GM23338 (cell line): ENCODE data around the gene TTC28. TPM values are rescaled to one million over a fixed set of nuclear protein-coding genes. Genes with fewer than 3 reads are reported as not detected.

Source experiments
- ATAC-seq: fragments of 200-7000 bp; cut with Tn5 transposase; 3 replicates; pipeline ENCODE4 v1.9.1; 2020
- DNase-seq: peaks from one replicate; pipeline ENCODE4 v3.0.0-alpha.2; 2015; ENCODE audit warnings: low spot score
- H2AFZ ChIP-seq: fragments of 200-600 bp; sonication (generic); 2 replicates; pipeline ENCODE4 v1.8.0; 2016; ENCODE audit warnings: antibody characterized with exemption, mild to moderate bottlenecking, moderate library complexity
- H3F3A ChIP-seq: fragments of 200-600 bp; sonication (generic); replicated peaks from 2 replicates; pipeline ENCODE4 v1.8.0; 2017; ENCODE audit warnings: antibody characterized with exemption, mixed run types, low read depth
- H3K27ac ChIP-seq: fragments of 200-600 bp; sonication (generic); 2 replicates; pipeline ENCODE4 v1.6.1; 2016; ENCODE audit warnings: low read depth
- H3K27me3 ChIP-seq: fragments of 200-600 bp; sonication (generic); 2 replicates; pipeline ENCODE4 v1.8.0; 2016; ENCODE audit warnings: mild to moderate bottlenecking, mixed run types, moderate library complexity; ENCODE audit not compliant: insufficient read depth
- H3K36me3 ChIP-seq: fragments of 200-600 bp; sonication (generic); 2 replicates; pipeline ENCODE4 v1.8.0; 2016; ENCODE audit warnings: mild to moderate bottlenecking; ENCODE audit not compliant: insufficient read depth
- H3K4me1 ChIP-seq: fragments of 200-600 bp; sonication (generic); 2 replicates; pipeline ENCODE4 v1.8.0; 2016; ENCODE audit warnings: mild to moderate bottlenecking, moderate library complexity; ENCODE audit not compliant: insufficient read depth
- H3K4me2 ChIP-seq: fragments of 200-600 bp; sonication (generic); 2 replicates; pipeline ENCODE4 v1.7.1; 2017; ENCODE audit warnings: mixed run types
- H3K4me3 ChIP-seq: fragments of 200-600 bp; sonication (generic); 2 replicates; pipeline ENCODE4 v1.6.1; 2016; ENCODE audit warnings: mixed run types
- H3K79me2 ChIP-seq: fragments of 200-600 bp; sonication (generic); replicated peaks from 2 replicates; pipeline ENCODE4 v1.8.0; 2017; ENCODE audit warnings: mild to moderate bottlenecking; ENCODE audit not compliant: insufficient read depth
- H3K9me2 ChIP-seq: fragments of 200-600 bp; sonication (generic); 2 replicates; pipeline ENCODE4 v1.8.0; 2017; ENCODE audit not compliant: insufficient read depth
- H4K20me1 ChIP-seq: fragments of 200-600 bp; sonication (generic); replicated peaks from 2 replicates; pipeline ENCODE4 v1.8.0; 2017; ENCODE audit warnings: mild to moderate bottlenecking; ENCODE audit not compliant: insufficient read depth
- H3K27ac Mint-ChIP-seq: 2 replicates; pipeline ENCODE4 v1.8.0; 2020; ENCODE audit warnings: inconsistent platforms, mild to moderate bottlenecking, moderate library complexity, mixed read lengths
- H3K27me3 Mint-ChIP-seq: 3 replicates; pipeline ENCODE4 v1.8.0; 2022; ENCODE audit warnings: low read depth, mild to moderate bottlenecking, moderate library complexity, mixed read lengths, inconsistent platforms; ENCODE audit not compliant: insufficient read depth, poor library complexity
- H3K36me3 Mint-ChIP-seq: 3 replicates; pipeline ENCODE4 v1.8.0; 2021; ENCODE audit warnings: low read depth, mild to moderate bottlenecking, inconsistent platforms, moderate library complexity, mixed read lengths
- H3K4me1 Mint-ChIP-seq: 3 replicates; pipeline ENCODE4 v1.8.0; 2020; ENCODE audit warnings: mild to moderate bottlenecking, inconsistent platforms, mixed read lengths
- H3K4me3 Mint-ChIP-seq: 3 replicates; pipeline ENCODE4 v1.8.0; 2021; ENCODE audit warnings: moderate library complexity, mild to moderate bottlenecking, inconsistent platforms, mixed read lengths
- H3K9me3 Mint-ChIP-seq: 3 replicates; pipeline ENCODE4 v1.8.0; 2020; ENCODE audit warnings: moderate library complexity, mild to moderate bottlenecking, inconsistent platforms, mixed read lengths
- CREB1 ChIP-seq: fragments of 250-450 bp; sonication (Bioruptor Pico); IDR thresholded peaks from 2 replicates; pipeline ENCODE4 v1.5.0; 2020; ENCODE audit warnings: low read depth, mild to moderate bottlenecking, moderate library complexity
- EZH2 ChIP-seq: fragments of 200-600 bp; sonication (generic); IDR thresholded peaks from one replicate; pipeline ENCODE4 v1.8.0; 2017; ENCODE audit warnings: antibody characterized with exemption, mild to moderate bottlenecking, low read depth; ENCODE audit not compliant: unreplicated experiment
- EZH2phosphoT487 ChIP-seq: fragments of 200-600 bp; sonication (generic); IDR thresholded peaks from one replicate; pipeline ENCODE4 v1.8.1; 2018; ENCODE audit warnings: antibody characterized with exemption; ENCODE audit not compliant: unreplicated experiment
- JUNB ChIP-seq: IDR thresholded peaks from one replicate; pipeline ENCODE4 v1.6.1; 2016; ENCODE audit warnings: antibody characterized with exemption; ENCODE audit not compliant: unreplicated experiment
- NANOG ChIP-seq: IDR thresholded peaks from 2 replicates; pipeline ENCODE4 v1.6.1; 2016; ENCODE audit warnings: antibody characterized with exemption, borderline replicate concordance
- POLR2AphosphoS5 ChIP-seq: IDR thresholded peaks from 2 replicates; pipeline ENCODE4 v1.6.1; 2016; ENCODE audit warnings: antibody characterized with exemption, low read depth
- STAT1 ChIP-seq: IDR thresholded peaks from one replicate; pipeline ENCODE4 v1.6.1; 2016; ENCODE audit warnings: antibody characterized with exemption; ENCODE audit not compliant: unreplicated experiment
- ZNF114 ChIP-seq: fragments of 250-450 bp; sonication (Bioruptor Pico); IDR thresholded peaks from 2 replicates; pipeline ENCODE4 v1.5.0; 2020; ENCODE audit warnings: mild to moderate bottlenecking, moderate library complexity
- ZNF331 ChIP-seq: fragments of 250-450 bp; sonication (Bioruptor Pico); IDR thresholded peaks from 2 replicates; pipeline ENCODE4 v1.5.0; 2020; ENCODE audit warnings: low read depth, mild to moderate bottlenecking, moderate library complexity
- polyA plus RNA-seq: library from polyadenylated mRNA; unstranded; fragments of >200 nt; fragmentation: Nextera tagmentation; extraction: Ambion mirVana; gene quantifications from 2 replicates; pipeline ENCODE4 v1.2.1, GENCODE V29; 2016
- total RNA-seq: library from RNA; depleted of rRNA; stranded (reverse); fragments of >200 nt; shearing (Covaris generic); gene quantifications from 2 replicates; pipeline ENCODE4 v1.2.3, GENCODE V29; 2014
- TF ChIP-seq, protein P1 (sequence below), 2 experiments: fragments of 200-600 bp in 1 of 2; sonication (generic) in 1 of 2; conservative IDR thresholded peaks; 2 replicates each; pipeline versions ENCODE4 v1.5.1 to v1.6.1; 2016 to 2017; ENCODE audit warnings: antibody characterized with exemption in 2 of 2, low read depth in 2 of 2, mild to moderate bottlenecking in 2 of 2, moderate library complexity in 1 of 2
- TF ChIP-seq, protein P2 (sequence below): IDR thresholded peaks from 2 replicates; pipeline ENCODE4 v1.6.1; 2016; ENCODE audit warnings: antibody characterized with exemption
- TF ChIP-seq, protein P3 (sequence below): IDR thresholded peaks from one replicate; pipeline ENCODE4 v1.6.1; 2018; ENCODE audit warnings: antibody characterized with exemption; ENCODE audit not compliant: unreplicated experiment
- TF ChIP-seq, protein P4 (sequence below): fragments of 250-450 bp; sonication (Bioruptor Pico); IDR thresholded peaks from 2 replicates; pipeline ENCODE4 v1.5.0; 2020; ENCODE audit warnings: mild to moderate bottlenecking, moderate library complexity

TTC28 gene
- total and polyA plus RNA-seq, 2 experiments from 2014 or later, result 4.5 to 16.1 TPM

DNA sequence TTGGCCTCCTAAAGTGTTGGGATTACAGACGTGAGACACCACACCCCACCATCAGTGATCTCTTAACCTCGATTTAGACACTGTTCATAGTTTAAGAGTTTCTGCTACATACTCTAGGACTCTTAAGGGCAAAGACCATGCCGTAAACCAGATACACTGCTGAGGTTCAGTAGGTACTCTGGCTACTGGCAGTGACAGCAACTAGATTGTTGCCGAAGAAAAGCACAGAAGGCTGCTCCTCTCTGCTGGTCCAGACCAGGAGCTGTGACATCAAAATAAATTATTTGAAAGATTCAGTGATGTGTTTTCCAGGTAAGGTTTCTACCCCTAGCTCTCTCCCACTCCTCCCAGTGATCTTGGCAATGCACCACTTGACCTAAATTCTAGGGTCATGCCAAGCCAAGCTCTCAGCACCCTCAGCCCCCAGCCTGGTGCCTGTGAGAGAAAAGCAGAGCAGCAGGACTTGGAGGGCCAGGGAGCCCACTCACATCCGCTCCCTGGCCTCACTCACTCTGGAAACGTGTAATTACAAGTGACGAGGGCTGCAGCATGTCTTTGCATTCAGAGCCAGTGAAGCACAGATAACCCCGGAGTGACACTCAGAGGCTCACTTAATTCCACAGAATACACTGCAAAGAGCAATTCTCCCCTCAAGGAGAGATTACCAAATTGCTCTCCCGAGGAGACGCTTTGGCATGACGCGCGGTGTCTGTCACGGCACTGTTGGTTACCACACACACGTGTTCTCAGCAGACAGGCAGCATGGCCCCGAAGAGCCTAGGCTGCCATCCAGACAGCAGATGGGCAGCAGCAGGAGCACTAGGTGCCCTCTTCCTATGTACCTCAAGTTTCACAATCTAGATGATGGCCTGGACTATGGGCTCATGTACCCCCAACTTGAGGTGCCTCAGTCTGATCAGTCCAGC lies 663.7 kb downstream of the TTC28 start:
- no peak overlapping the region for H2AFZ ChIP-seq
- Mint-ChIP-seq H3K27me3 (peaks cover 7% of the 10 kb centered on the region), H3K27ac (no peak overlapping the region; the same call in 1 of the 2 replicates), H3K9me3 (no peaks in the 10 kb centered on the region; the same call in 2 of the 3 replicates), H3K4me1 (peaks cover 13% of the 10 kb centered on the region), H3K36me3 (no peaks in the 10 kb centered on the region), H3K4me3 (no peak overlapping the region)
- H3F3A ChIP-seq, result no peaks in the 10 kb centered on the region
- H3K27ac ChIP-seq, result no peak overlapping the region
- H3K79me2 ChIP-seq, result no peaks in the 10 kb centered on the region
- DNase-seq (no peak), ATAC-seq (no peak)
- H4K20me1 ChIP-seq, result no peaks in the 10 kb centered on the region
- no peak overlapping the region for H3K4me2 ChIP-seq
- no peaks in the 10 kb centered on the region for H3K9me2 ChIP-seq
- H3K4me3 ChIP-seq, result no peak overlapping the region
- no peaks in the 10 kb centered on the region for H3K4me1 ChIP-seq
- H3K27me3 ChIP-seq, result no peaks in the 10 kb centered on the region
- TF ChIP-seq NANOG (no peak), EZH2 (no peak), ZNF114 (CRISPR knock-in tag) (no peak), STAT1 (no peak), EZH2phosphoT487 (no peak), ZNF331 (CRISPR knock-in tag) (no peak), CREB1 (CRISPR knock-in tag) (no peak), POLR2AphosphoS5 (no peak), JUNB (no peak)
- TF ChIP-seq, protein P1, sequence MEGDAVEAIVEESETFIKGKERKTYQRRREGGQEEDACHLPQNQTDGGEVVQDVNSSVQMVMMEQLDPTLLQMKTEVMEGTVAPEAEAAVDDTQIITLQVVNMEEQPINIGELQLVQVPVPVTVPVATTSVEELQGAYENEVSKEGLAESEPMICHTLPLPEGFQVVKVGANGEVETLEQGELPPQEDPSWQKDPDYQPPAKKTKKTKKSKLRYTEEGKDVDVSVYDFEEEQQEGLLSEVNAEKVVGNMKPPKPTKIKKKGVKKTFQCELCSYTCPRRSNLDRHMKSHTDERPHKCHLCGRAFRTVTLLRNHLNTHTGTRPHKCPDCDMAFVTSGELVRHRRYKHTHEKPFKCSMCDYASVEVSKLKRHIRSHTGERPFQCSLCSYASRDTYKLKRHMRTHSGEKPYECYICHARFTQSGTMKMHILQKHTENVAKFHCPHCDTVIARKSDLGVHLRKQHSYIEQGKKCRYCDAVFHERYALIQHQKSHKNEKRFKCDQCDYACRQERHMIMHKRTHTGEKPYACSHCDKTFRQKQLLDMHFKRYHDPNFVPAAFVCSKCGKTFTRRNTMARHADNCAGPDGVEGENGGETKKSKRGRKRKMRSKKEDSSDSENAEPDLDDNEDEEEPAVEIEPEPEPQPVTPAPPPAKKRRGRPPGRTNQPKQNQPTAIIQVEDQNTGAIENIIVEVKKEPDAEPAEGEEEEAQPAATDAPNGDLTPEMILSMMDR (conservative IDR thresholded peaks at IDR 0.05; ENCODE audit: low read depth in 2 of 2), result no peak
- TF ChIP-seq, protein P2, sequence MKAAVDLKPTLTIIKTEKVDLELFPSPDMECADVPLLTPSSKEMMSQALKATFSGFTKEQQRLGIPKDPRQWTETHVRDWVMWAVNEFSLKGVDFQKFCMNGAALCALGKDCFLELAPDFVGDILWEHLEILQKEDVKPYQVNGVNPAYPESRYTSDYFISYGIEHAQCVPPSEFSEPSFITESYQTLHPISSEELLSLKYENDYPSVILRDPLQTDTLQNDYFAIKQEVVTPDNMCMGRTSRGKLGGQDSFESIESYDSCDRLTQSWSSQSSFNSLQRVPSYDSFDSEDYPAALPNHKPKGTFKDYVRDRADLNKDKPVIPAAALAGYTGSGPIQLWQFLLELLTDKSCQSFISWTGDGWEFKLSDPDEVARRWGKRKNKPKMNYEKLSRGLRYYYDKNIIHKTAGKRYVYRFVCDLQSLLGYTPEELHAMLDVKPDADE, result no peak
- TF ChIP-seq, protein P3, sequence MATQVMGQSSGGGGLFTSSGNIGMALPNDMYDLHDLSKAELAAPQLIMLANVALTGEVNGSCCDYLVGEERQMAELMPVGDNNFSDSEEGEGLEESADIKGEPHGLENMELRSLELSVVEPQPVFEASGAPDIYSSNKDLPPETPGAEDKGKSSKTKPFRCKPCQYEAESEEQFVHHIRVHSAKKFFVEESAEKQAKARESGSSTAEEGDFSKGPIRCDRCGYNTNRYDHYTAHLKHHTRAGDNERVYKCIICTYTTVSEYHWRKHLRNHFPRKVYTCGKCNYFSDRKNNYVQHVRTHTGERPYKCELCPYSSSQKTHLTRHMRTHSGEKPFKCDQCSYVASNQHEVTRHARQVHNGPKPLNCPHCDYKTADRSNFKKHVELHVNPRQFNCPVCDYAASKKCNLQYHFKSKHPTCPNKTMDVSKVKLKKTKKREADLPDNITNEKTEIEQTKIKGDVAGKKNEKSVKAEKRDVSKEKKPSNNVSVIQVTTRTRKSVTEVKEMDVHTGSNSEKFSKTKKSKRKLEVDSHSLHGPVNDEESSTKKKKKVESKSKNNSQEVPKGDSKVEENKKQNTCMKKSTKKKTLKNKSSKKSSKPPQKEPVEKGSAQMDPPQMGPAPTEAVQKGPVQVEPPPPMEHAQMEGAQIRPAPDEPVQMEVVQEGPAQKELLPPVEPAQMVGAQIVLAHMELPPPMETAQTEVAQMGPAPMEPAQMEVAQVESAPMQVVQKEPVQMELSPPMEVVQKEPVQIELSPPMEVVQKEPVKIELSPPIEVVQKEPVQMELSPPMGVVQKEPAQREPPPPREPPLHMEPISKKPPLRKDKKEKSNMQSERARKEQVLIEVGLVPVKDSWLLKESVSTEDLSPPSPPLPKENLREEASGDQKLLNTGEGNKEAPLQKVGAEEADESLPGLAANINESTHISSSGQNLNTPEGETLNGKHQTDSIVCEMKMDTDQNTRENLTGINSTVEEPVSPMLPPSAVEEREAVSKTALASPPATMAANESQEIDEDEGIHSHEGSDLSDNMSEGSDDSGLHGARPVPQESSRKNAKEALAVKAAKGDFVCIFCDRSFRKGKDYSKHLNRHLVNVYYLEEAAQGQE, result no peak
- TF ChIP-seq, protein P4, sequence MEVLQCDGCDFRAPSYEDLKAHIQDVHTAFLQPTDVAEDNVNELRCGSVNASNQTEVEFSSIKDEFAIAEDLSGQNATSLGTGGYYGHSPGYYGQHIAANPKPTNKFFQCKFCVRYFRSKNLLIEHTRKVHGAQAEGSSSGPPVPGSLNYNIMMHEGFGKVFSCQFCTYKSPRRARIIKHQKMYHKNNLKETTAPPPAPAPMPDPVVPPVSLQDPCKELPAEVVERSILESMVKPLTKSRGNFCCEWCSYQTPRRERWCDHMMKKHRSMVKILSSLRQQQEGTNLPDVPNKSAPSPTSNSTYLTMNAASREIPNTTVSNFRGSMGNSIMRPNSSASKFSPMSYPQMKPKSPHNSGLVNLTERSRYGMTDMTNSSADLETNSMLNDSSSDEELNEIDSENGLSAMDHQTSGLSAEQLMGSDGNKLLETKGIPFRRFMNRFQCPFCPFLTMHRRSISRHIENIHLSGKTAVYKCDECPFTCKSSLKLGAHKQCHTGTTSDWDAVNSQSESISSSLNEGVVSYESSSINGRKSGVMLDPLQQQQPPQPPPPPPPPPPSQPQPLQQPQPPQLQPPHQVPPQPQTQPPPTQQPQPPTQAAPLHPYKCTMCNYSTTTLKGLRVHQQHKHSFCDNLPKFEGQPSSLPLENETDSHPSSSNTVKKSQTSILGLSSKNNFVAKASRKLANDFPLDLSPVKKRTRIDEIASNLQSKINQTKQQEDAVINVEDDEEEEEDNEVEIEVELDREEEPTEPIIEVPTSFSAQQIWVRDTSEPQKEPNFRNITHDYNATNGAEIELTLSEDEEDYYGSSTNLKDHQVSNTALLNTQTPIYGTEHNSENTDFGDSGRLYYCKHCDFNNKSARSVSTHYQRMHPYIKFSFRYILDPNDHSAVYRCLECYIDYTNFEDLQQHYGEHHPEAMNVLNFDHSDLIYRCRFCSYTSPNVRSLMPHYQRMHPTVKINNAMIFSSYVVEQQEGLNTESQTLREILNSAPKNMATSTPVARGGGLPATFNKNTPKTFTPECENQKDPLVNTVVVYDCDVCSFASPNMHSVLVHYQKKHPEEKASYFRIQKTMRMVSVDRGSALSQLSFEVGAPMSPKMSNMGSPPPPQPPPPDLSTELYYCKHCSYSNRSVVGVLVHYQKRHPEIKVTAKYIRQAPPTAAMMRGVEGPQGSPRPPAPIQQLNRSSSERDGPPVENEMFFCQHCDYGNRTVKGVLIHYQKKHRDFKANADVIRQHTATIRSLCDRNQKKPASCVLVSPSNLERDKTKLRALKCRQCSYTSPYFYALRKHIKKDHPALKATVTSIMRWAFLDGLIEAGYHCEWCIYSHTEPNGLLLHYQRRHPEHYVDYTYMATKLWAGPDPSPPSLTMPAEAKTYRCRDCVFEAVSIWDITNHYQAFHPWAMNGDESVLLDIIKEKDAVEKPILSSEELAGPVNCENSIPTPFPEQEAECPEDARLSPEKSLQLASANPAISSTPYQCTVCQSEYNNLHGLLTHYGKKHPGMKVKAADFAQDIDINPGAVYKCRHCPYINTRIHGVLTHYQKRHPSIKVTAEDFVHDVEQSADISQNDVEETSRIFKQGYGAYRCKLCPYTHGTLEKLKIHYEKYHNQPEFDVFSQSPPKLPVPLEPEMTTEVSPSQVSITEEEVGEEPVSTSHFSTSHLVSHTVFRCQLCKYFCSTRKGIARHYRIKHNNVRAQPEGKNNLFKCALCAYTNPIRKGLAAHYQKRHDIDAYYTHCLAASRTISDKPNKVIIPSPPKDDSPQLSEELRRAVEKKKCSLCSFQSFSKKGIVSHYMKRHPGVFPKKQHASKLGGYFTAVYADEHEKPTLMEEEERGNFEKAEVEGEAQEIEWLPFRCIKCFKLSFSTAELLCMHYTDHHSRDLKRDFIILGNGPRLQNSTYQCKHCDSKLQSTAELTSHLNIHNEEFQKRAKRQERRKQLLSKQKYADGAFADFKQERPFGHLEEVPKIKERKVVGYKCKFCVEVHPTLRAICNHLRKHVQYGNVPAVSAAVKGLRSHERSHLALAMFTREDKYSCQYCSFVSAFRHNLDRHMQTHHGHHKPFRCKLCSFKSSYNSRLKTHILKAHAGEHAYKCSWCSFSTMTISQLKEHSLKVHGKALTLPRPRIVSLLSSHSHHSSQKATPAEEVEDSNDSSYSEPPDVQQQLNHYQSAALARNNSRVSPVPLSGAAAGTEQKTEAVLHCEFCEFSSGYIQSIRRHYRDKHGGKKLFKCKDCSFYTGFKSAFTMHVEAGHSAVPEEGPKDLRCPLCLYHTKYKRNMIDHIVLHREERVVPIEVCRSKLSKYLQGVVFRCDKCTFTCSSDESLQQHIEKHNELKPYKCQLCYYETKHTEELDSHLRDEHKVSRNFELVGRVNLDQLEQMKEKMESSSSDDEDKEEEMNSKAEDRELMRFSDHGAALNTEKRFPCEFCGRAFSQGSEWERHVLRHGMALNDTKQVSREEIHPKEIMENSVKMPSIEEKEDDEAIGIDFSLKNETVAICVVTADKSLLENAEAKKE (CRISPR knock-in tag), result no peak
- H3K36me3 ChIP-seq, result no peaks in the 10 kb centered on the region
